Fibroblast of mammary gland (primary cell): ENCODE measurements around the gene EIF4A3.

ENCODE experiments used
- DNase-seq: peaks from one replicate; pipeline ENCODE4 v3.0.0-alpha.2; 2010; ENCODE audit warnings: low read depth
- H3K4me3 ChIP-seq: 2 replicates; pipeline ENCODE4 v1.5.1; 2011; ENCODE audit warnings: low read depth, mild to moderate bottlenecking, low read length, moderate library complexity; ENCODE audit not compliant: control insufficient read depth
- CTCF ChIP-seq: conservative IDR thresholded peaks from 2 replicates; pipeline ENCODE4 v1.5.1; 2011; ENCODE audit warnings: low read depth, low read length, inconsistent platforms; ENCODE audit not compliant: control insufficient read depth, insufficient read depth

Gene EIF4A3

GRCh38 chr17:80099291-80100034, 47.5 kb downstream of the EIF4A3 start:
- DNase-seq: no peak
- H3K4me3 ChIP-seq: no peak overlapping the region
- no peak for TF ChIP-seq CTCF

- no peak overlapping the region for H3K4me3 ChIP-seq
- TF ChIP-seq CTCF: no peak
- DNase-seq: no peak
Measured at GRCh38 chr17:80097844-80098691, 48.9 kb downstream of the EIF4A3 start.

GRCh38 chr17:80097127-80097621, 49.8 kb downstream of the EIF4A3 start:
- no peak for TF ChIP-seq CTCF
- DNase-seq: no peak
- H3K4me3 ChIP-seq: no peak overlapping the region

- DNase-seq: no peak
- H3K4me3 ChIP-seq: no peak overlapping the region
- TF ChIP-seq CTCF: no peak
Measured at GRCh38 chr17:80096561-80097021, 50.3 kb downstream of the EIF4A3 start.

GRCh38 chr17:80095844-80096475, 51.0 kb downstream of the EIF4A3 start:
- H3K4me3 ChIP-seq: no peak overlapping the region
- TF ChIP-seq CTCF: no peak
- DNase-seq: no peak

GRCh38 chr17:80095038-80095843, 51.7 kb downstream of the EIF4A3 start:
- no peak for DNase-seq
- no peak for TF ChIP-seq CTCF
- H3K4me3 ChIP-seq: no peak overlapping the region
